SK-N-SH treated with all-trans-retinoic acid at 6 μM for 48 hours (cell line): ENCODE results near the gene TAX1BP3.

Experiments used
- ATAC-seq: fragments of 200-7000 bp; cut with Tn5 transposase; 3 replicates; pipeline ENCODE4 v1.9.1; 2020; ENCODE audit warnings: mild to moderate bottlenecking, moderate library complexity
- ARNTL ChIP-seq: fragments of 450-650 bp; formaldehyde crosslinking; IDR thresholded peaks from 2 replicates; pipeline ENCODE4 v1.5.0; 2020; ENCODE audit warnings: low read depth, mild to moderate bottlenecking, moderate library complexity, borderline replicate concordance
- BACH2 ChIP-seq: fragments of 250-450 bp; sonication (Bioruptor Pico); IDR thresholded peaks from 2 replicates; pipeline ENCODE4 v1.9.0; 2021; ENCODE audit warnings: mild to moderate bottlenecking, borderline replicate concordance
- CREB5 ChIP-seq: fragments of 250-450 bp; sonication (Bioruptor Pico); IDR thresholded peaks from 2 replicates; pipeline ENCODE4 v1.5.1; 2020; ENCODE audit warnings: low read depth, mild to moderate bottlenecking, moderate library complexity
- CSDC2 ChIP-seq: fragments of 250-450 bp; sonication (Bioruptor Pico); IDR thresholded peaks from 2 replicates; pipeline ENCODE4 v1.5.0; 2020; ENCODE audit warnings: mild to moderate bottlenecking, moderate library complexity
- CSRNP3 ChIP-seq: fragments of 250-450 bp; sonication (Bioruptor Pico); IDR thresholded peaks from 2 replicates; pipeline ENCODE4 v1.5.1; 2021; ENCODE audit warnings: mild to moderate bottlenecking, moderate library complexity
- ESRRG ChIP-seq: fragments of 250-450 bp; sonication (Bioruptor Pico); IDR thresholded peaks from 2 replicates; pipeline ENCODE4 v1.6.1; 2021; ENCODE audit warnings: mild to moderate bottlenecking
- GLIS3 ChIP-seq: fragments of 250-450 bp; sonication (Bioruptor Pico); IDR thresholded peaks from 2 replicates; pipeline ENCODE4 v1.5.0; 2020; ENCODE audit warnings: mild to moderate bottlenecking, moderate library complexity
- ISL1 ChIP-seq: fragments of 250-450 bp; sonication (Bioruptor Pico); IDR thresholded peaks from 2 replicates; pipeline ENCODE4 v2.1.2; 2022; ENCODE audit warnings: mild to moderate bottlenecking, moderate library complexity
- OSR1 ChIP-seq: fragments of 250-450 bp; sonication (Bioruptor Pico); IDR thresholded peaks from 2 replicates; pipeline ENCODE4 v1.8.0; 2022; ENCODE audit warnings: moderate library complexity, mild to moderate bottlenecking, inconsistent platforms
- PATZ1 ChIP-seq: fragments of 250-450 bp; sonication (Bioruptor Pico); IDR thresholded peaks from 2 replicates; pipeline ENCODE4 v1.8.0; 2020; ENCODE audit warnings: mild to moderate bottlenecking, moderate library complexity, borderline replicate concordance
- POU6F1 ChIP-seq: fragments of 250-450 bp; sonication (Bioruptor Pico); IDR thresholded peaks from 2 replicates; pipeline ENCODE4 v1.8.0; 2021; ENCODE audit warnings: low read depth, mild to moderate bottlenecking, moderate library complexity, borderline replicate concordance
- PPARA ChIP-seq: fragments of 250-450 bp; sonication (Bioruptor Pico); IDR thresholded peaks from 2 replicates; pipeline ENCODE4 v1.5.0; 2020; ENCODE audit warnings: mild to moderate bottlenecking, borderline replicate concordance
- RARB ChIP-seq: fragments of 250-450 bp; sonication (Bioruptor Pico); IDR thresholded peaks from 2 replicates; pipeline ENCODE4 v1.8.0; 2021; ENCODE audit warnings: mild to moderate bottlenecking, moderate library complexity
- SNAI2 ChIP-seq: fragments of 250-450 bp; sonication (Bioruptor Pico); IDR thresholded peaks from 2 replicates; pipeline ENCODE4 v1.5.0; 2020; ENCODE audit warnings: mild to moderate bottlenecking, moderate library complexity
- TCF4 ChIP-seq: fragments of 250-450 bp; sonication (Bioruptor Pico); IDR thresholded peaks from 2 replicates; pipeline ENCODE4 v1.8.0; 2021; ENCODE audit warnings: mild to moderate bottlenecking, moderate library complexity, borderline replicate concordance
- TOX ChIP-seq: fragments of 250-450 bp; sonication (Bioruptor Pico); IDR thresholded peaks from 2 replicates; pipeline ENCODE4 v1.8.0; 2021; ENCODE audit warnings: mild to moderate bottlenecking, moderate library complexity, borderline replicate concordance
- TSHZ2 ChIP-seq: fragments of 250-450 bp; sonication (Bioruptor Pico); IDR thresholded peaks from 2 replicates; pipeline ENCODE4 v1.5.0; 2020; ENCODE audit warnings: mild to moderate bottlenecking, moderate library complexity
- ZC3H10 ChIP-seq: fragments of 250-450 bp; sonication (Bioruptor Pico); IDR thresholded peaks from 2 replicates; pipeline ENCODE4 v1.5.1; 2021; ENCODE audit warnings: mild to moderate bottlenecking, moderate library complexity
- ZFP3 ChIP-seq: fragments of 250-450 bp; sonication (Bioruptor Pico); IDR thresholded peaks from 2 replicates; pipeline ENCODE4 v1.5.0; 2020; ENCODE audit warnings: mild to moderate bottlenecking, moderate library complexity
- ZFP30 ChIP-seq: fragments of 450-650 bp; formaldehyde crosslinking; IDR thresholded peaks from 2 replicates; pipeline ENCODE4 v1.5.0; 2022; ENCODE audit warnings: mild to moderate bottlenecking, moderate library complexity
- ZNF70 ChIP-seq: fragments of 450-650 bp; formaldehyde crosslinking; IDR thresholded peaks from 2 replicates; pipeline ENCODE4 v1.5.0; 2020; ENCODE audit warnings: mild to moderate bottlenecking, moderate library complexity
- ZNF8 ChIP-seq: fragments of 450-650 bp; formaldehyde crosslinking; IDR thresholded peaks from 2 replicates; pipeline ENCODE4 v1.5.0; 2020; ENCODE audit warnings: mild to moderate bottlenecking, moderate library complexity

Gene TAX1BP3

GRCh38 chr17:3630781-3631180 is 37.6 kb downstream of the TAX1BP3 start:
- no peak for ATAC-seq
- TF ChIP-seq ZC3H10 (CRISPR knock-in tag) (no peak), CREB5 (CRISPR knock-in tag) (no peak), PPARA (CRISPR knock-in tag) (no peak), RARB (CRISPR knock-in tag) (no peak), ARNTL (CRISPR knock-in tag) (no peak), TSHZ2 (no peak), CSRNP3 (CRISPR knock-in tag) (no peak), BACH2 (no peak), ESRRG (CRISPR knock-in tag) (no peak), GLIS3 (CRISPR knock-in tag) (no peak), OSR1 (CRISPR knock-in tag) (no peak), ZNF8 (CRISPR knock-in tag) (no peak), POU6F1 (CRISPR knock-in tag) (no peak), ZFP3 (CRISPR knock-in tag) (no peak), TOX (CRISPR knock-in tag) (no peak), CSDC2 (CRISPR knock-in tag) (no peak)

- no peak for ATAC-seq
- no peak for TF ChIP-seq ZNF8 (CRISPR knock-in tag)
- TF ChIP-seq RARB (CRISPR knock-in tag) = no peak
- TF ChIP-seq TCF4 (CRISPR knock-in tag) = no peak
- TF ChIP-seq CSRNP3 (CRISPR knock-in tag) = no peak
- no peak for TF ChIP-seq PATZ1
- TF ChIP-seq BACH2 = no peak
- TF ChIP-seq ESRRG (CRISPR knock-in tag) = no peak
- TF ChIP-seq GLIS3 (CRISPR knock-in tag) = no peak
- TF ChIP-seq OSR1 (CRISPR knock-in tag) = no peak
- no peak for TF ChIP-seq ZNF70 (CRISPR knock-in tag)
- no peak for TF ChIP-seq CSDC2 (CRISPR knock-in tag)
- TF ChIP-seq ZC3H10 (CRISPR knock-in tag) = no peak
- TF ChIP-seq TOX (CRISPR knock-in tag) = no peak
- no peak for TF ChIP-seq TSHZ2
- no peak for TF ChIP-seq SNAI2 (CRISPR knock-in tag)
- TF ChIP-seq ISL1 (CRISPR knock-in tag) = no peak
- TF ChIP-seq ZFP30 (CRISPR knock-in tag) = no peak
- no peak for TF ChIP-seq POU6F1 (CRISPR knock-in tag)
- no peak for TF ChIP-seq CREB5 (CRISPR knock-in tag)
- TF ChIP-seq ARNTL (CRISPR knock-in tag) = no peak
These were observed 40.6 kb downstream of the TAX1BP3 start for GRCh38 chr17:3627769-3628167.
